K562 (cell line): Measurements from ENCODE around the gene GALNT9. TPM values are rescaled to one million over a fixed set of nuclear protein-coding genes. Genes with fewer than 3 reads are reported as not detected.

Source experiments
- ATAC-seq: fragments of 200-7000 bp; cut with Tn5 transposase; 3 replicates; pipeline ENCODE4 v1.9.1; 2020; ENCODE audit warnings: moderate library complexity
- BruUV-seq: library from RNA; stranded (reverse); fragments of 400-500 nt; replicated peaks from 2 replicates; lab custom pipeline; 2021; lab: Mats Ljungman, UMichigan
- CTCF ChIA-PET: fragments of 300-600 bp; formaldehyde crosslinking; extraction: SDS; loops from one replicate; lab custom pipeline; 2021; ENCODE audit warnings: low intra/inter-chr PET ratio; lab: Yijun Ruan, JAX
- POLR2A ChIA-PET: fragments of 300-600, 350-650 bp; sonication (Branson Sonifier 250); formaldehyde crosslinking; extraction: SDS; loops from one replicate; lab custom pipeline; 2021; ENCODE audit warnings: antibody characterized with exemption, inconsistent platforms; lab: Yijun Ruan, JAX
- DNase-seq, 4 experiments: peaks; one replicate each; pipeline versions ENCODE4 v3.0.0 to v3.0.0-alpha.2; 2011 to 2018; ENCODE audit warnings: low spot score in 3 of 4, mixed read lengths in 3 of 4; ENCODE audit errors: extremely low read depth in 1 of 4
- FAIRE-seq: peaks from 2 replicates; lab custom pipeline; 2011; peaks lifted over from hg19 to GRCh38; lab: Jason Lieb, UNC
- H2AFZ ChIP-seq: 2 replicates; pipeline ENCODE4 v1.6.0; 2011; ENCODE audit warnings: low read depth, low read length, control low read depth, inconsistent platforms
- H3K27ac ChIP-seq: fragments of 200-600 bp; 3 replicates; pipeline ENCODE4 v1.8.0; 2011; ENCODE audit warnings: low read depth, mild to moderate bottlenecking, control low read depth, inconsistent platforms, low read length, moderate library complexity, mixed read lengths; ENCODE audit errors: extremely low read depth
- H3K27me3 ChIP-seq, 2 experiments: fragments of 300-600 bp in 1 of 2; 2 replicates in 1 of 2; 3 replicates in 1 of 2; pipeline versions ENCODE4 v1.6.0 to v1.8.0; 2011; ENCODE audit warnings: inconsistent platforms in 2 of 2, low read length in 2 of 2, mild to moderate bottlenecking in 1 of 2, mixed read lengths in 1 of 2, moderate library complexity in 1 of 2; ENCODE audit not compliant: control insufficient read depth in 2 of 2, insufficient read depth in 2 of 2
- H3K36me3 ChIP-seq: fragments of 300-600 bp; 3 replicates; pipeline ENCODE4 v1.8.0; 2011; ENCODE audit warnings: mild to moderate bottlenecking, low read length, inconsistent platforms; ENCODE audit not compliant: control insufficient read depth, insufficient read depth
- H3K4me1 ChIP-seq, 2 experiments: fragments of 200-600 bp in 1 of 2; replicated peaks in 1 of 2; 2 replicates in 1 of 2; 3 replicates in 1 of 2; pipeline versions ENCODE4 v1.5.1 to v1.8.0; 2011; ENCODE audit warnings: inconsistent platforms in 2 of 2, low read length in 2 of 2, mild to moderate bottlenecking in 1 of 2, mixed read lengths in 1 of 2, moderate library complexity in 1 of 2; ENCODE audit not compliant: control insufficient read depth in 2 of 2, insufficient read depth in 2 of 2
- H3K4me2 ChIP-seq: 2 replicates; pipeline ENCODE4 v1.6.1; 2011; ENCODE audit warnings: low read length, control low read depth, inconsistent platforms, mixed read lengths; ENCODE audit not compliant: insufficient read depth
- H3K4me3 ChIP-seq: fragments of 200-600 bp; sonication (generic), shearing (Covaris generic); 2 replicates; pipeline ENCODE4 v1.5.1; 2016; ENCODE audit warnings: control low read depth, inconsistent platforms
- H3K79me2 ChIP-seq: fragments of 200-600 bp; 3 replicates; pipeline ENCODE4 v1.8.0; 2011; ENCODE audit warnings: low read length, inconsistent platforms; ENCODE audit not compliant: control insufficient read depth, insufficient read depth
- H3K9ac ChIP-seq, 2 experiments: 2 replicates each; pipeline versions ENCODE4 v1.6.0 to v1.6.1; 2011; ENCODE audit warnings: low read depth in 2 of 2, low read length in 2 of 2, control low read depth in 1 of 2, inconsistent platforms in 1 of 2, mild to moderate bottlenecking in 1 of 2, mixed read lengths in 1 of 2; ENCODE audit not compliant: insufficient read depth in 1 of 2
- H3K9me1 ChIP-seq: one replicate; pipeline ENCODE4 v1.6.0; 2011; ENCODE audit warnings: inconsistent platforms, mild to moderate bottlenecking, low read length, moderate library complexity; ENCODE audit not compliant: control insufficient read depth, insufficient read depth
- H3K9me3 ChIP-seq: replicated peaks from 2 replicates; pipeline ENCODE4 v1.5.1; 2011; ENCODE audit warnings: low read depth, low read length, inconsistent platforms; ENCODE audit not compliant: control insufficient read depth, insufficient read depth
- H4K20me1 ChIP-seq: replicated peaks from 2 replicates; pipeline ENCODE4 v1.6.1; 2011; ENCODE audit warnings: low read length, inconsistent platforms, mixed read lengths; ENCODE audit not compliant: control insufficient read depth, insufficient read depth
- ATF6 ChIP-seq: sonication (generic); formaldehyde crosslinking; IDR thresholded peaks from 2 replicates; pipeline ENCODE4 v1.4.0; 2020; ENCODE audit warnings: mild to moderate bottlenecking, missing genetic modification reagents
- ATF7 ChIP-seq: fragments of 450-650 bp; IDR thresholded peaks from 2 replicates; pipeline ENCODE4 v1.7.1; 2014; ENCODE audit warnings: mild to moderate bottlenecking, moderate library complexity
- CREM ChIP-seq: IDR thresholded peaks from 2 replicates; pipeline ENCODE4 v1.6.1; 2014; ENCODE audit warnings: antibody characterized with exemption, low read depth
- ELK1 ChIP-seq: sonication (generic); formaldehyde crosslinking; IDR thresholded peaks from 2 replicates; pipeline ENCODE4 v1.8.1; 2022; ENCODE audit warnings: missing genetic modification reagents
- EP300 ChIP-seq: IDR thresholded peaks from 2 replicates; pipeline ENCODE4 v1.6.1; 2012; ENCODE audit warnings: low read length, improper control_type of control experiment
- ETV1 ChIP-seq: fragments of 450-650 bp; conservative IDR thresholded peaks from 2 replicates; pipeline ENCODE4 v1.6.1; 2016; ENCODE audit warnings: missing genetic modification characterization, control low read depth, low read depth, missing compliant biosample characterization
- FOXA3 ChIP-seq, 2 experiments: fragments of 450-650 bp in 1 of 2; sonication (generic) in 1 of 2; formaldehyde crosslinking; IDR thresholded peaks in 1 of 2; conservative IDR thresholded peaks in 1 of 2; 2 replicates each; pipeline versions ENCODE4 v1.4.0 to v1.8.0; 2020 to 2022; ENCODE audit warnings: mild to moderate bottlenecking in 2 of 2, missing genetic modification reagents in 1 of 2
- PHF21A ChIP-seq: fragments of 450-650 bp; IDR thresholded peaks from 2 replicates; pipeline ENCODE4 v1.6.1; 2017; ENCODE audit warnings: low read depth, borderline replicate concordance
- RBM15 ChIP-seq: fragments of 200-400 bp; formaldehyde crosslinking; IDR thresholded peaks from 2 replicates; pipeline ENCODE4 v1.6.1; 2018; ENCODE audit warnings: mild to moderate bottlenecking, low read length, moderate library complexity; ENCODE audit not compliant: insufficient read depth
- WGBS: fragments of 100-300 bp; shearing (Covaris generic); methylation state at CpG from one replicate; pipeline ENCODE4 v1.1.6; 2016; ENCODE audit warnings: low coverage, mixed read lengths; ENCODE audit not compliant: insufficient coverage; ENCODE audit errors: missing lambda C conversion rate; 5-methylcytosine and 5-hydroxymethylcytosine counted together
- in situ Hi-C: fragments of 300-500 bp; cut with MboI; formaldehyde crosslinking; loops from 4 replicates; pipeline ENCODE4 v1.15.0; 2018; ENCODE audit warnings: inconsistent platforms, mixed read lengths
- intact Hi-C: fragments of 100-400 bp; cut with micrococcal nuclease; formaldehyde crosslinking; loops from 2 replicates; pipeline ENCODE4 v1.14.2; 2022
- polyA plus RNA-seq, 8 experiments: library from polyadenylated mRNA; depleted of rRNA in 4 of 8; stranded (reverse) in 5 of 8; unstranded in 3 of 8; fragments of >200 nt; fragmentation: Nextera tagmentation in 2 of 8; fragmentation: Illumina TruSeq in 1 of 8; extraction: Ambion mirVana in 2 of 8; extraction: Trizol in 1 of 8; gene quantifications; 2 replicates each; pipeline versions ENCODE4 v1.2.1 to v1.2.3, GENCODE V29; 2011 to 2014; ENCODE audit warnings: inconsistent platforms in 1 of 8, missing spikeins in 1 of 8
- total RNA-seq, 7 experiments: library from RNA; depleted of rRNA in 6 of 7; stranded (reverse); fragments of >200 nt in 6 of 7; fragmentation: Illumina TruSeq in 2 of 7; extraction: Trizol in 2 of 7; gene quantifications; 2 replicates each; pipeline versions ENCODE4 v1.2.1 to v1.2.3, GENCODE V29; 2011 to 2021; ENCODE audit warnings: low replicate concordance in 1 of 7
- TF ChIP-seq, protein P1 (sequence below), 2 experiments: fragments of 450-650 bp in 1 of 2; IDR thresholded peaks; 2 replicates each; pipeline ENCODE4 v1.6.1; 2011 to 2017; ENCODE audit warnings: low read depth in 2 of 2, antibody characterized with exemption in 1 of 2, borderline replicate concordance in 1 of 2, low read length in 1 of 2, mild to moderate bottlenecking in 1 of 2, mixed read lengths in 1 of 2; ENCODE audit not compliant: control insufficient read depth in 1 of 2
- TF ChIP-seq, protein P2 (sequence below): sonication (generic); formaldehyde crosslinking; IDR thresholded peaks from 2 replicates; pipeline ENCODE4 v1.8.0; 2022; ENCODE audit warnings: mild to moderate bottlenecking, missing genetic modification reagents
- TF ChIP-seq, protein P3 (sequence below): fragments of 250-450 bp; sonication (Bioruptor Pico); IDR thresholded peaks from 2 replicates; pipeline ENCODE4 v1.8.0; 2021; ENCODE audit warnings: moderate library complexity, mild to moderate bottlenecking, inconsistent platforms
- TF ChIP-seq, protein P4 (sequence below): fragments of 450-650 bp; IDR thresholded peaks from 2 replicates; pipeline ENCODE4 v1.6.1; 2016; ENCODE audit warnings: low read depth, mild to moderate bottlenecking, moderate library complexity

GALNT9 gene
- total and polyA plus RNA-seq, 9 of the 15 experiments (the other 6 are each of a cell fraction or from before 2014, with no cell fraction given) = not detected

- Histone ChIP-seq H3K27ac (no peak overlapping the region), H3K4me2 (no peak overlapping the region), H3K4me3 (no peak overlapping the region), H2AFZ (no peak overlapping the region), H3K9me3 (no peaks in the 10 kb centered on the region), H3K36me3 (no peaks in the 10 kb centered on the region), H3K4me1 (peaks cover 0 to 24% of the 10 kb centered on the region in 2 experiments; a peak in 1 of 5 replicates), H3K79me2 (no peaks in the 10 kb centered on the region), H3K9me1 (peaks cover 3% of the 10 kb centered on the region), H3K27me3 (peaks cover 38 to 96% of the 10 kb centered on the region in 2 experiments; a peak in 4 of 5 replicates), H3K9ac (no peak overlapping the region), H4K20me1 (peaks cover 5% of the 10 kb centered on the region; the same call in 1 of the 2 replicates)
- no peak for DNase-seq
- BruUV-seq = no TSS peak
- no peak for ATAC-seq
- in situ Hi-C loops = no loop called here
- intact Hi-C loops = no loop called here
- FAIRE-seq = no peak
- POLR2A ChIA-PET = no interaction called here
- WGBS = 2% methylated on average over 8 of the region's 8 CpGs
- CTCF ChIA-PET = interaction anchor here (0.6 kb wide), 1 partner anchor 119 kb away, joined by 3 read pairs; the partner anchor contains the start of gene DDX51
- TF ChIP-seq CREM = no peak
- no peak for TF ChIP-seq RBM15
- no peak for TF ChIP-seq PHF21A
- TF ChIP-seq ETV1 (tag) = no peak
- TF ChIP-seq ATF7 = no peak
- TF ChIP-seq, protein P1, sequence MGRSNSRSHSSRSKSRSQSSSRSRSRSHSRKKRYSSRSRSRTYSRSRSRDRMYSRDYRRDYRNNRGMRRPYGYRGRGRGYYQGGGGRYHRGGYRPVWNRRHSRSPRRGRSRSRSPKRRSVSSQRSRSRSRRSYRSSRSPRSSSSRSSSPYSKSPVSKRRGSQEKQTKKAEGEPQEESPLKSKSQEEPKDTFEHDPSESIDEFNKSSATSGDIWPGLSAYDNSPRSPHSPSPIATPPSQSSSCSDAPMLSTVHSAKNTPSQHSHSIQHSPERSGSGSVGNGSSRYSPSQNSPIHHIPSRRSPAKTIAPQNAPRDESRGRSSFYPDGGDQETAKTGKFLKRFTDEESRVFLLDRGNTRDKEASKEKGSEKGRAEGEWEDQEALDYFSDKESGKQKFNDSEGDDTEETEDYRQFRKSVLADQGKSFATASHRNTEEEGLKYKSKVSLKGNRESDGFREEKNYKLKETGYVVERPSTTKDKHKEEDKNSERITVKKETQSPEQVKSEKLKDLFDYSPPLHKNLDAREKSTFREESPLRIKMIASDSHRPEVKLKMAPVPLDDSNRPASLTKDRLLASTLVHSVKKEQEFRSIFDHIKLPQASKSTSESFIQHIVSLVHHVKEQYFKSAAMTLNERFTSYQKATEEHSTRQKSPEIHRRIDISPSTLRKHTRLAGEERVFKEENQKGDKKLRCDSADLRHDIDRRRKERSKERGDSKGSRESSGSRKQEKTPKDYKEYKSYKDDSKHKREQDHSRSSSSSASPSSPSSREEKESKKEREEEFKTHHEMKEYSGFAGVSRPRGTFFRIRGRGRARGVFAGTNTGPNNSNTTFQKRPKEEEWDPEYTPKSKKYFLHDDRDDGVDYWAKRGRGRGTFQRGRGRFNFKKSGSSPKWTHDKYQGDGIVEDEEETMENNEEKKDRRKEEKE (IDR thresholded peaks at IDR 0.05; ENCODE audit: borderline replicate concordance in 1 of 2, control insufficient read depth in 1 of 2, low read depth in 2 of 2, low read length in 1 of 2) = no peak
- no peak for TF ChIP-seq EP300
- TF ChIP-seq, protein P2, sequence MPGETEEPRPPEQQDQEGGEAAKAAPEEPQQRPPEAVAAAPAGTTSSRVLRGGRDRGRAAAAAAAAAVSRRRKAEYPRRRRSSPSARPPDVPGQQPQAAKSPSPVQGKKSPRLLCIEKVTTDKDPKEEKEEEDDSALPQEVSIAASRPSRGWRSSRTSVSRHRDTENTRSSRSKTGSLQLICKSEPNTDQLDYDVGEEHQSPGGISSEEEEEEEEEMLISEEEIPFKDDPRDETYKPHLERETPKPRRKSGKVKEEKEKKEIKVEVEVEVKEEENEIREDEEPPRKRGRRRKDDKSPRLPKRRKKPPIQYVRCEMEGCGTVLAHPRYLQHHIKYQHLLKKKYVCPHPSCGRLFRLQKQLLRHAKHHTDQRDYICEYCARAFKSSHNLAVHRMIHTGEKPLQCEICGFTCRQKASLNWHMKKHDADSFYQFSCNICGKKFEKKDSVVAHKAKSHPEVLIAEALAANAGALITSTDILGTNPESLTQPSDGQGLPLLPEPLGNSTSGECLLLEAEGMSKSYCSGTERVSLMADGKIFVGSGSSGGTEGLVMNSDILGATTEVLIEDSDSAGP (CRISPR knock-in tag) = no peak
- TF ChIP-seq ATF6 (CRISPR knock-in tag) = no peak
- no peak for TF ChIP-seq FOXA3 (CRISPR knock-in tag; conservative IDR thresholded peaks at IDR 0.05 in 1 of 2, IDR thresholded peaks at IDR 0.05 in 1 of 2)
- TF ChIP-seq, protein P3, sequence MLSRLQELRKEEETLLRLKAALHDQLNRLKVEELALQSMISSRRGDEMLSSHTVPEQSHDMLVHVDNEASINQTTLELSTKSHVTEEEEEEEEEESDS (CRISPR knock-in tag) = no peak
- TF ChIP-seq, protein P4, sequence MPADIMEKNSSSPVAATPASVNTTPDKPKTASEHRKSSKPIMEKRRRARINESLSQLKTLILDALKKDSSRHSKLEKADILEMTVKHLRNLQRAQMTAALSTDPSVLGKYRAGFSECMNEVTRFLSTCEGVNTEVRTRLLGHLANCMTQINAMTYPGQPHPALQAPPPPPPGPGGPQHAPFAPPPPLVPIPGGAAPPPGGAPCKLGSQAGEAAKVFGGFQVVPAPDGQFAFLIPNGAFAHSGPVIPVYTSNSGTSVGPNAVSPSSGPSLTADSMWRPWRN = no peak
- no peak for TF ChIP-seq ELK1 (CRISPR knock-in tag)
These were observed 66.4 kb downstream of the GALNT9 start for GRCh38 chr12:132263061-132263360.
